Stomach (tissue), 4 donors: ENCODE data around the gene RPRD1B.

ENCODE experiments used
- CTCF ChIP-seq, 7 experiments: fragments of 450-650 bp in 4 of 7; fragments of 200-600 bp in 3 of 7; sonication (generic) in 3 of 7; IDR thresholded peaks; one replicate each; pipeline ENCODE4 v1.5.1; 2016 to 2019; ENCODE audit warnings: antibody characterized with exemption in 7 of 7, control low read depth in 2 of 7, mild to moderate bottlenecking in 1 of 7
- EP300 ChIP-seq: sonication (generic); formaldehyde crosslinking; IDR thresholded peaks from one replicate; pipeline ENCODE4 v1.6.1; 2017; ENCODE audit warnings: antibody characterized with exemption
- POLR2A ChIP-seq, 4 donors: fragments of 450-650 bp; IDR thresholded peaks; one replicate each; pipeline ENCODE4 v1.6.1; 2016; ENCODE audit warnings: antibody characterized with exemption in 4 of 4, control low read depth in 2 of 4, mild to moderate bottlenecking in 1 of 4, moderate library complexity in 1 of 4

- peak in 5 of 7 experiments; percentile 68 to 79 (median 73) for TF ChIP-seq CTCF (IDR thresholded peaks at IDR 0.05)
- no peak for TF ChIP-seq EP300
- TF ChIP-seq POLR2A (IDR thresholded peaks at IDR 0.05), result no peak
Measured at GRCh38 chr20:38073307-38074071, 39.9 kb downstream of the RPRD1B start.
